Measurements from ENCODE around the gene APOBEC4. TPM values are rescaled to one million over a fixed set of nuclear protein-coding genes. Genes with fewer than 3 reads are reported as not detected.

APOBEC4 gene
- total RNA-seq, 1 donor from 2014 or later = not detected

GRCh38 chr1:183654706-183655105 is 1.6 kb upstream of the APOBEC4 start:
- peaks cover 15% of the 10 kb centered on the region for H3K4me1 Mint-ChIP-seq
- no peak overlapping the region for H3K4me3 Mint-ChIP-seq
- peaks cover 3% of the 10 kb centered on the region for H3K9me3 Mint-ChIP-seq
- H3K36me3 Mint-ChIP-seq (ENCODE audit: low read depth) = peaks cover 6% of the 10 kb centered on the region
- H3K27me3 Mint-ChIP-seq (ENCODE audit: low read depth) = no peaks in the 10 kb centered on the region
- TF ChIP-seq CTCF (conservative IDR thresholded peaks at IDR 0.05) = no peak
- no peak overlapping the region for H3K27ac Mint-ChIP-seq (ENCODE audit: unreplicated experiment)
- DNase-seq (ENCODE audit: low read depth, low spot score) = no peak

- Mint-ChIP-seq H3K27me3 (ENCODE audit: low read depth) (no peaks in the 10 kb centered on the region), H3K9me3 (peaks cover 3% of the 10 kb centered on the region), H3K36me3 (ENCODE audit: low read depth) (peaks cover 4% of the 10 kb centered on the region), H3K4me3 (no peak overlapping the region), H3K4me1 (peaks cover 15% of the 10 kb centered on the region), H3K27ac (ENCODE audit: unreplicated experiment) (peak overlapping the region; percentile 83)
- TF ChIP-seq CTCF (conservative IDR thresholded peaks at IDR 0.05) = no peak
- no peak for DNase-seq (ENCODE audit: low read depth, low spot score)
Measured at GRCh38 chr1:183653876-183654451, 848 bp upstream of the APOBEC4 start.

DNA sequence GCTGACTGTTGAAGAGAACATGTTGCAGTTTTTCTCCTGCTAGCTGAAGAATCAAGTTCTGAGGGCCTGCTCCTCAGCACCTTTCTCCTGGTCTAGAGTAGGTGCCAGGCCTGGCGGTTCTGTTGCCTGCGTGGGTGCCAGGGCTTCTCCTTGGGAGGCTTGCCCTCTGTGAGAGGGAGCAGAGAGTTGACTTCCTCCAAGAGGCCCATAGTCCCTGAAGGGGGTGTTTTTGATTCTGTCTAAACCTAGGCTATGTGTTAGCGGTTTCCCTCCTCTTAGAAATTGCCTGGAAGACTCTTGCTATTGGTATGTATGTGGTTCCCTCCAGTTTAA is 312 bp upstream of the APOBEC4 start:
- Mint-ChIP-seq H3K4me3 (no peak overlapping the region), H3K4me1 (peaks cover 15% of the 10 kb centered on the region), H3K27ac (ENCODE audit: unreplicated experiment) (no peak overlapping the region), H3K27me3 (ENCODE audit: low read depth) (no peaks in the 10 kb centered on the region), H3K36me3 (ENCODE audit: low read depth) (peaks cover 4% of the 10 kb centered on the region), H3K9me3 (peaks cover 3% of the 10 kb centered on the region)
- no peak for TF ChIP-seq CTCF (conservative IDR thresholded peaks at IDR 0.05)
- no peak for DNase-seq (ENCODE audit: low read depth, low spot score)

- H3K27ac Mint-ChIP-seq (ENCODE audit: unreplicated experiment) = peak overlapping the region; percentile 21
- H3K4me3 Mint-ChIP-seq = no peak overlapping the region
- H3K27me3 Mint-ChIP-seq (ENCODE audit: low read depth) = no peaks in the 10 kb centered on the region
- H3K4me1 Mint-ChIP-seq = peaks cover 15% of the 10 kb centered on the region
- DNase-seq (ENCODE audit: low read depth, low spot score) = no peak
- no peak for TF ChIP-seq CTCF (conservative IDR thresholded peaks at IDR 0.05)
- H3K36me3 Mint-ChIP-seq (ENCODE audit: low read depth) = peaks cover 4% of the 10 kb centered on the region
- peaks cover 3% of the 10 kb centered on the region for H3K9me3 Mint-ChIP-seq
Measured at GRCh38 chr1:183652107-183652506, 1.0 kb downstream of the APOBEC4 start.

- Mint-ChIP-seq H3K4me3 (no peak overlapping the region), H3K27me3 (ENCODE audit: low read depth) (no peaks in the 10 kb centered on the region), H3K4me1 (peaks cover 15% of the 10 kb centered on the region), H3K9me3 (peaks cover 3% of the 10 kb centered on the region), H3K27ac (ENCODE audit: unreplicated experiment) (no peak overlapping the region), H3K36me3 (ENCODE audit: low read depth) (peaks cover 4% of the 10 kb centered on the region)
- TF ChIP-seq CTCF (conservative IDR thresholded peaks at IDR 0.05) = no peak
- no peak for DNase-seq (ENCODE audit: low read depth, low spot score)
Measured at GRCh38 chr1:183651612-183652011, 1.5 kb downstream of the APOBEC4 start.

Measured in neural crest cell (in vitro differentiated cells).